Tibial nerve (tissue), 4 donors: Measurements from ENCODE around the gene GPR173.
A peak's percentile ranks its signal among the peaks of the same experiment; 100 is the strongest.

Experiments
- EP300 ChIP-seq, 2 donors: sonication (generic); formaldehyde crosslinking; IDR thresholded peaks; one replicate each; pipeline ENCODE4 v1.6.1; 2017; ENCODE audit warnings: antibody characterized with exemption in 2 of 2, mild to moderate bottlenecking in 1 of 2
- POLR2A ChIP-seq, 2 donors: fragments of 450-650 bp; IDR thresholded peaks; one replicate each; pipeline ENCODE4 v1.6.1; 2017; ENCODE audit warnings: antibody characterized with exemption in 2 of 2, mild to moderate bottlenecking in 2 of 2, moderate library complexity in 2 of 2
- TF ChIP-seq, protein P1 (sequence below), 5 experiments: fragments of 200-600 bp in 3 of 5; fragments of 450-650 bp in 2 of 5; sonication (generic) in 3 of 5; IDR thresholded peaks; one replicate each; pipeline ENCODE4 v1.5.1; 2016 to 2019; ENCODE audit warnings: antibody characterized with exemption in 5 of 5, mild to moderate bottlenecking in 3 of 5, moderate library complexity in 2 of 5

DNA sequence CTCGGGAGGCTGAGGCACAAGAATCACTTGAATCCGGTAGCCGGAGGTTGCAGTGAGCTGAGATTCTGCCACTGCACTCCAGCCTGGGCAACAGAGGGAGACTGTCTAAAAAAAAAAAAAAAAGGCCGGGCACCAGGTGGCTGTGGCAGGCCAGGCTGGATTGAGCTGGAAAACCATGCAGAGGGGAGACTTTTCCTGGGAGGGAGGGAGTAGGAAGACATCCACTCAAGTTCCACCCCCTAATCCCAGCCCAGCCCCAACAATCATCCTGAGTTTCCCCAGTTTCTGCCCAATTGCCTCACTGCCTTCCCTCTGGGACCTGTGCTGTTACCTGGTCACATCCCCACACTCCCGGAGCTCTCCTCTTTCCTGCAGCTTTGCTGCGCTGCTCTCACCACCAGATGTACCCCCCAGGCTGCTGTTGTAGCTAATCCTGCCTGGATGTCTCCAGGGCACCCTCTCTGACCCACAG lies 24.6 kb downstream of the GPR173 start:
- TF ChIP-seq EP300 (IDR thresholded peaks at IDR 0.05) (no peak), POLR2A (IDR thresholded peaks at IDR 0.05) (peak in 1 of 2 donors; percentile 10)
- TF ChIP-seq, protein P1, sequence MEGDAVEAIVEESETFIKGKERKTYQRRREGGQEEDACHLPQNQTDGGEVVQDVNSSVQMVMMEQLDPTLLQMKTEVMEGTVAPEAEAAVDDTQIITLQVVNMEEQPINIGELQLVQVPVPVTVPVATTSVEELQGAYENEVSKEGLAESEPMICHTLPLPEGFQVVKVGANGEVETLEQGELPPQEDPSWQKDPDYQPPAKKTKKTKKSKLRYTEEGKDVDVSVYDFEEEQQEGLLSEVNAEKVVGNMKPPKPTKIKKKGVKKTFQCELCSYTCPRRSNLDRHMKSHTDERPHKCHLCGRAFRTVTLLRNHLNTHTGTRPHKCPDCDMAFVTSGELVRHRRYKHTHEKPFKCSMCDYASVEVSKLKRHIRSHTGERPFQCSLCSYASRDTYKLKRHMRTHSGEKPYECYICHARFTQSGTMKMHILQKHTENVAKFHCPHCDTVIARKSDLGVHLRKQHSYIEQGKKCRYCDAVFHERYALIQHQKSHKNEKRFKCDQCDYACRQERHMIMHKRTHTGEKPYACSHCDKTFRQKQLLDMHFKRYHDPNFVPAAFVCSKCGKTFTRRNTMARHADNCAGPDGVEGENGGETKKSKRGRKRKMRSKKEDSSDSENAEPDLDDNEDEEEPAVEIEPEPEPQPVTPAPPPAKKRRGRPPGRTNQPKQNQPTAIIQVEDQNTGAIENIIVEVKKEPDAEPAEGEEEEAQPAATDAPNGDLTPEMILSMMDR (IDR thresholded peaks at IDR 0.05): no peak
